Skeletal muscle satellite cell (primary cell): ENCODE results near the gene RBBP5.
A peak's percentile ranks its signal among the peaks of the same experiment; 100 is the strongest.

ENCODE experiments used
- H3K27me3 ChIP-seq: 2 replicates; pipeline ENCODE4 v1.7.0; 2013; ENCODE audit warnings: low read length; ENCODE audit not compliant: control insufficient read depth, insufficient read depth
- H3K36me3 ChIP-seq: 2 replicates; pipeline ENCODE4 v1.7.0; 2013; ENCODE audit warnings: mild to moderate bottlenecking, control low read depth, low read length; ENCODE audit not compliant: insufficient read depth
- H3K4me1 ChIP-seq: 2 replicates; pipeline ENCODE4 v1.7.0; 2013; ENCODE audit warnings: low read length; ENCODE audit not compliant: control insufficient read depth, insufficient read depth
- H3K4me2 ChIP-seq: 2 replicates; pipeline ENCODE4 v1.7.0; 2013; ENCODE audit warnings: mild to moderate bottlenecking, low read length
- H3K4me3 ChIP-seq: 2 replicates; pipeline ENCODE4 v1.7.0; 2013; ENCODE audit warnings: low read length
- H3K9ac ChIP-seq: 2 replicates; pipeline ENCODE4 v1.7.0; 2013; ENCODE audit warnings: mild to moderate bottlenecking, low read depth, low read length, moderate library complexity
- H3K9me3 ChIP-seq: replicated peaks from 2 replicates; pipeline ENCODE4 v1.7.0; 2013; ENCODE audit warnings: mild to moderate bottlenecking, control low read depth, low read length

RBBP5 gene

DNA sequence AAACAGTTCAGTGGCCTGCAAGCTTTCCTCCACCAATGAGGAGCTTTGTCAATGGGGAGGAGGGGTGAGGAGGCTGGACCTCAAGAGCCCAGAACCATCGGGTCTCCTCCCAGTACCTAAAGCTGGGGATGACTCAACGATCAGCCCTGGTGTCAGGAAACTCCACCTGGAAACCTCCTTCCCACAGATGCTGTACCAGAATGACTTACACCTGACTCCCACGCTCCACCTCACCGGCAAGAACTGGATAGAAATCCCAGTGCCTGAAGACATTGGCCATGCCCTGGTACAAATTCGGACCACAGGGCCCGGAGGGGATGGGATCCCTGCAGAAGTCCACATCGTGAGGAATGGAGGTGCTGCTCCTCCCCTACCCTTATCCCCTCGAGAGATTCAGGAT is 48.9 kb downstream of the RBBP5 start:
- no peak overlapping the region for H3K4me3 ChIP-seq
- H3K9ac ChIP-seq = no peak overlapping the region
- no peaks in the 10 kb centered on the region for H3K4me1 ChIP-seq
- H3K36me3 ChIP-seq = no peaks in the 10 kb centered on the region
- H3K27me3 ChIP-seq = peaks cover 6% of the 10 kb centered on the region
- H3K9me3 ChIP-seq = no peaks in the 10 kb centered on the region
- H3K4me2 ChIP-seq = no peak overlapping the region

DNA sequence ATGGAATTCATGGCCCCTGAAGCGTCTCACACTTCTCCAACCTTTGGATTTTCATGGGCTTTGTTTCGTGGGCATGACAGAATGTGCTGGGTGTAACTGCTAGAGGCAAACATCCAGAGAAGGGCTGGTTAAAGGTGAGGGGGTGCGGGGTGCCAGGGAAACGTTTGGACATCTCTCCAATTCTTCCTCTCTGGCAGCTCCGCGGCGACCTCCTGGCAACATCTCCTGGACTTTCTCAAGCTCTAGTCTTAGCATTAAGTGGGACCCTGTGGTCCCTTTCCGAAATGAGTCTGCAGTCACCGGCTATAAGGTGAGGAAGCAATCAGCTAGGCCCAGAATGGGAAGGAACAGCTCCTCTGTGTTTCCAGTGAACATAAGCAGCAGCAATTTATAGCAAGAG is 49.5 kb downstream of the RBBP5 start:
- Histone ChIP-seq H3K27me3 (peaks cover 6% of the 10 kb centered on the region), H3K4me1 (no peaks in the 10 kb centered on the region), H3K4me2 (no peak overlapping the region), H3K36me3 (no peaks in the 10 kb centered on the region), H3K9ac (no peak overlapping the region), H3K4me3 (no peak overlapping the region), H3K9me3 (no peaks in the 10 kb centered on the region)

DNA sequence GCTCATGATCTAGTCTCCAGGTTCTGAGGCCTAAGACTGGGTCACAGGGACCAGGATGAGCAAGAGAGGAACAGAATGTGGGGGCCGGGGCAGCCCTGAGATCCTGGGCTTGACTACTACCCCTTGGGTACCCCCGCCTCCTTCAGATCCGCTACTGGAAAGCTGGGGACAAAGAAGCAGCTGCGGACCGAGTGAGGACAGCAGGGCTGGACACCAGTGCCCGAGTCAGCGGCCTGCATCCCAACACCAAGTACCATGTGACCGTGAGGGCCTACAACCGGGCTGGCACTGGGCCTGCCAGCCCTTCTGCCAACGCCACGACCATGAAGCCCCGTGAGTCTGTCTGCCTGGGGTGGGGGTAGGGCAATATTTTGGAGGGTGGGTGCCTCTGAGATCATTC is 50.0 kb downstream of the RBBP5 start:
- Histone ChIP-seq H3K4me2 (no peak overlapping the region), H3K9ac (no peak overlapping the region), H3K36me3 (no peaks in the 10 kb centered on the region), H3K9me3 (no peaks in the 10 kb centered on the region), H3K27me3 (peaks cover 6% of the 10 kb centered on the region), H3K4me3 (no peak overlapping the region), H3K4me1 (no peaks in the 10 kb centered on the region)

DNA sequence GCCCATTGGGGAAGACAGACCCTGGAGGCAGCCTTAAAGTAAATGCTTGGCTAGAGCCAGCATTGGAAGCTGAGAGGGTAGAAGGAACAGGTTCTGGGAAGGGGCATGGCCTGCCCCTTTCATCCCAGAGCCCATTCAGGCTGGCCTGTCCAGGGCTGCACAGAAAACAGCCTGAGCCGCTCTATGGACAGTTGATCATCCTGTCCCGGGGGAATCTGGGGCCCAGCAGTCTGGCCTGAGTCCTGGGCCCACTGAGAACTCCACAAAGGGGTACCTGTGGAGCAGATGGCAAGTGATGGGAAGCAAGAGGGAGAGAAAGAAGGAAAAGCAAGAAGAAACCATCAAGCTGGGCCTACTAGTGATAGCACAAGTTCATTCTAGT is 50.8 kb downstream of the RBBP5 start:
- H3K36me3 ChIP-seq = no peaks in the 10 kb centered on the region
- H3K9me3 ChIP-seq = no peaks in the 10 kb centered on the region
- no peak overlapping the region for H3K4me3 ChIP-seq
- no peak overlapping the region for H3K4me2 ChIP-seq
- H3K27me3 ChIP-seq = peaks cover 6% of the 10 kb centered on the region
- H3K4me1 ChIP-seq = no peaks in the 10 kb centered on the region
- H3K9ac ChIP-seq = no peak overlapping the region

DNA sequence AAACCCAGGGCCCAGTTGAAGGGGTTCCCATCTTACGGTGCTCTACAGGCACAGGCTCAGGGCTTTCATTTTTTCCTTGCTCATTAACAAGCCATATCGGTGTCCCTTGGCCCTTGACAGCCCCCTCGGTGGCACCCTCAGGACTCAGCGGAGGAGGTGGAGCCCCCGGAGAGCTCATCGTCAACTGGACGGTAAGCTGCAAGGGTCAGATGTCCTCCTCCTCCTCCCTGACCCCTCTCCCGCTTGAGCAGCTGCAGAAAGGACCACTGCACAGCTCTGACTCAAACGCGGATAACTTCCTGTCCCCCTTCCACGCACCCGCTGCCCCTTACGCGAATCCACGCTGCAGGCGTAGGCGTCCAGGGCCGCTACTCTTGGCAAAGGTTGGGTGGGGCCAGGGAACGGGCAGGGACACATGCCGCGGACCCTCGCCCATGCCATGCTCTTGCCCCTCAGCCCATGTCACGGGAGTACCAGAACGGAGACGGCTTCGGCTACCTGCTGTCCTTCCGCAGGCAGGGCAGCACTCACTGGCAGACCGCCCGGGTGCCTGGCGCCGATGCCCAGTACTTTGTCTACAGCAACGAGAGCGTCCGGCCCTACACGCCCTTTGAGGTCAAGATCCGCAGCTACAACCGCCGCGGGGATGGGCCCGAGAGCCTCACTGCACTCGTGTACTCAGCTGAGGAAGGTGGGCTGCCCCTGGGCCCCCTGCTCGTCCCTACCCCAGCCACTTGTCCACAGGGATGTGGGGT is 52.2 kb downstream of the RBBP5 start:
- H3K9me3 ChIP-seq = no peaks in the 10 kb centered on the region
- no peak overlapping the region for H3K9ac ChIP-seq
- peak overlapping the region; percentile 58 for H3K4me2 ChIP-seq
- H3K4me1 ChIP-seq = no peaks in the 10 kb centered on the region
- no peak overlapping the region for H3K4me3 ChIP-seq
- no peaks in the 10 kb centered on the region for H3K36me3 ChIP-seq
- H3K27me3 ChIP-seq = peaks cover 8% of the 10 kb centered on the region

DNA sequence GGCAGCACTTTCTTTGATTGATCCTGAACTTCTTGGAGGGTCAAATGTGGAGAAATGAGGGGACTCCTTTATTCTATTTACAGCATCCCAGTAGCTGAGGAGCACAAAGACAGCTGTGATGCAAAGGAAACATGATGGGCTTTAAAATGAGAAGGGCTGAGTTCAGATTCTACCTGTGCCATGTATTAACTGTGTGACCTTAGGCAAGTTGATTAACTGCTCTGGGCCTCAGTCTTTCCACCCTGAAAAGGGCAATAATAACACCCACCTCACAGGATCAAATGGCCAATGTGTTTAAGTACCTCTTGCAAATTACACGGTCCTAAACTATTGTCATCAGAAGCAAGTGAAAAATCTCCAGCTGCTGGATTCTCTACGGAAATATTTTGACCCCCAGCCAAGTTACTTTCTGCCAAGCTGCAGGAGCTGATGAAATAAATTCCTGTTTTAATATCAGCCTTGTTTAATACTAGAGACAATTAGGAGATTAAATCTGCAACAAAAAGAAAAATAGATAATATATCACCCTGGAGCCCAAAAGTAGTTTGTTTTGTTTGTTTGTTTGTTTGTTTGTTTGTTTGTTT is 53.2 kb downstream of the RBBP5 start:
- no peak overlapping the region for H3K9ac ChIP-seq
- no peak overlapping the region for H3K4me3 ChIP-seq
- H3K4me2 ChIP-seq = no peak overlapping the region
- no peaks in the 10 kb centered on the region for H3K4me1 ChIP-seq
- no peaks in the 10 kb centered on the region for H3K9me3 ChIP-seq
- no peaks in the 10 kb centered on the region for H3K36me3 ChIP-seq
- peaks cover 10% of the 10 kb centered on the region for H3K27me3 ChIP-seq

DNA sequence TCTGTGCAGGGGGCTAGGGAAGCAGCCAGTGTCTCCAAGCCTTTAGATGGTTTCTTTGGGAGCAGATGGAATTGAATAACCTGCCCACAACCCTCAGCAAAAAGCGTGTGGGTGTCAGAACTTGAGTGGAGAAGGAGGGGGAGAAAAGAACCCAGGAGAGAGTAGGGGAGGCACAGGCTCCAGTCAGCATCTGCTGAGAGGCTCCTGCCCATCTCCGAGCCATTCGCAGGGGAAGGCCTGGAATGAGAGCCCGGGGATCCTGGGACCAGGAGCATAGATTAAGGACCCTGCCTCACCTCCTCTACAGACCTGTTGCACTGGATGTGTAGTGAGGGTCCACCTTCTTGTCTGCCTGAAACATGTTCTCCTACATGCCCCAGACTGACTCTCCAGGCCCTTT is 53.8 kb downstream of the RBBP5 start:
- Histone ChIP-seq H3K9ac (no peak overlapping the region), H3K4me1 (no peaks in the 10 kb centered on the region), H3K9me3 (no peaks in the 10 kb centered on the region), H3K4me2 (no peak overlapping the region), H3K27me3 (peaks cover 10% of the 10 kb centered on the region), H3K36me3 (no peaks in the 10 kb centered on the region), H3K4me3 (no peak overlapping the region)

DNA sequence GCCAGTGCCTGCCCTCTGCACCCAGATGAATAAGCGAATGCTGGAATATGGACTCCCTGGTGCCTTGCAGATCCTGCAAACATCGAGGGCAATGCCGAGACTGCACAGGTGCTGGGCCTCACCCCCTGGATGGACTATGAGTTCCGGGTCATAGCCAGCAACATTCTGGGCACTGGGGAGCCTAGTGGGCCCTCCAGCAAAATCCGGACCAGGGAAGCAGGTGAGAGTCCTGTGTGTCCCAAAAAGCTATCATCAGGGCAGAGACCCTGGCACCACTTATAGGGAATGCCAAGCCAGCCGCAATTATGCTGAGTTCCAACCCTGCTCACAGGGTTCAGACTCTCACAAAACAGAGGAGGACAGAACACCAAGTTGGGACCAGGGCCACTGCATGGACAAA is 54.7 kb downstream of the RBBP5 start:
- Histone ChIP-seq H3K9me3 (no peaks in the 10 kb centered on the region), H3K4me2 (no peak overlapping the region), H3K36me3 (no peaks in the 10 kb centered on the region), H3K9ac (no peak overlapping the region), H3K4me1 (no peaks in the 10 kb centered on the region), H3K4me3 (no peak overlapping the region), H3K27me3 (peaks cover 13% of the 10 kb centered on the region)

DNA sequence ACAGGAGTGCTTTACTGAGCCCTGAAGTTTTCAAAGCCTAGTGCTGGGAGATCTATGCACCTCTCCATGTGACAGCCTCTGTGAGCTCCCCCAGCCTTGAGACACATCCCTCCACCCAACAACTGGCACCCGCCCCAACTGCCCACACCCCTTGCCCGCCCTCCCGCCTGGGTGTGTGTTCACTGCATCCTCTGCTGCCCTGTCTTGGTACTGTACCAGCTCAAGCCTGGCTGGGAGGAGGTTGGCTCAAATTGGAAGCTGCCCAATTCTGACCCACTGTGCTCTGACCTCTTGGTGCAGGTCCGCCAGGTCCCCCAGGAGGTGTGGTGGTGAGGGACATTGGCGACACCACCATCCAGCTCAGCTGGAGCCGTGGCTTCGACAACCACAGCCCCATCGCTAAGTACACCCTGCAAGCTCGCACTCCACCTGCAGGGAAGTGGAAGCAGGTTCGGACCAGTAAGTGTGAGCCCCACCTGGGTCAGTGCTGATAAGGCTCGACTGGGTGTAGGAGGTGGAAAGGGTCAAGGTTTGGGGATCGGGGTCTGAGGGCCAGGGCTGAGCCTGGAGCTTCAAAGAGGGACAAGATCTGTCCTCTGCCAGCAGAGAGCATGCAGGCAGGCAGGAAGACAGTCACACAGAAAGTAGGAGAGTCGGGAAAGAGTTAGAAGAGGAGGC is 55.5 kb downstream of the RBBP5 start:
- Histone ChIP-seq H3K36me3 (no peaks in the 10 kb centered on the region), H3K9ac (no peak overlapping the region), H3K4me2 (no peak overlapping the region), H3K9me3 (no peaks in the 10 kb centered on the region), H3K4me3 (no peak overlapping the region), H3K4me1 (no peaks in the 10 kb centered on the region), H3K27me3 (peaks cover 13% of the 10 kb centered on the region)

DNA sequence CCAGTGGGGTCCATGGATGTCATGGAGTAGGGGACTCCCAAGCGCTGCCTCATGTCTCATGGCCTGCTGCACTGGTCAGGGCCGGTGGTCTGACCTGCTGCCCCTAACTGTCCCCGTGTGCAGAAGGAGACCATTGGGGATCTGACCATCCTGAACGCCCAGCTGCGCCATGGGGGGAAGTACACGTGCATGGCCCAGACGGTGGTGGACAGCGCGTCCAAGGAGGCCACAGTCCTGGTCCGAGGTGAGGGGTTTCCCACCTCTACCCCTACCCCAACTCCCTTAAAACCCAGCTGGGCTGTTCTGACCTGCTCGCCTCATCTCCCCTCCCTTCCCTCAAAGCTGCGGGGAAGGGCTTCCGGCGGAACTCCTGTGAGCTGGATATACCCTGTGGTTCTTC is 56.1 kb downstream of the RBBP5 start:
- Histone ChIP-seq H3K36me3 (no peaks in the 10 kb centered on the region), H3K4me1 (no peaks in the 10 kb centered on the region), H3K4me2 (no peak overlapping the region), H3K9me3 (no peaks in the 10 kb centered on the region), H3K27me3 (peaks cover 13% of the 10 kb centered on the region), H3K9ac (no peak overlapping the region), H3K4me3 (no peak overlapping the region)

DNA sequence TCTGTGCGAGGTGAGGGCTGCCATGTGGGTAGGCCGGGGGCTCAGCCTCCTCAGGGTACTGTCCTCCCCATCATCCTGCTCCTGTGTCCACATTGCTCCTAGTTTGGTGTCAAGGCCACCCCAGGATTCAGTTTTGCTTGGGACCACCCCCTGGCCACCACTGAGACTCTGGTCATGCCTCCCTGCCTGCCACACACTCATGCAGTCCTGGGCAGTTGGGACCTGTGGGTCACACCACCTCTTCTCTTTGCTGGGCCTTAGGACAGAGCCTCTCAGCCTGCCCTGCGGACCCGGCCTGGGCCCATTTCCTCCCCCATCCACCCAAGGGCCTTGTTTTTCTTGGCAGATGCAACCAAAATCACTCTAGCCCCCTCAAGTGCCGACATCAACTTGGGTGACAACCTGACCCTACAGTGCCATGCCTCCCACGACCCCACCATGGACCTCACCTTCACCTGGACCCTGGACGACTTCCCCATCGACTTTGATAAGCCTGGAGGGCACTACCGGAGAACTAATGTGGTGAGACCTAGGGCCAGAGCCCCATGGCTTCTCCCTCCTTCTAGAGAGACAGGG is 56.9 kb downstream of the RBBP5 start:
- Histone ChIP-seq H3K4me1 (no peaks in the 10 kb centered on the region), H3K9ac (no peak overlapping the region), H3K4me2 (no peak overlapping the region), H3K27me3 (peaks cover 13% of the 10 kb centered on the region), H3K9me3 (no peaks in the 10 kb centered on the region), H3K36me3 (no peaks in the 10 kb centered on the region), H3K4me3 (no peak overlapping the region)
